GM12878 (cell line): ENCODE data around the gene THRB. TPM values are rescaled to one million over a fixed set of nuclear protein-coding genes. Genes with fewer than 3 reads are reported as not detected.

Experiments used
- ATAC-seq: fragments of 200-7000 bp; cut with Tn5 transposase; 3 replicates; pipeline ENCODE4 v1.9.1; 2020; ENCODE audit warnings: mild to moderate bottlenecking, moderate library complexity
- BruUV-seq: library from RNA; stranded (reverse); fragments of 400-500 nt; replicated peaks from 2 replicates; lab custom pipeline; 2021; lab: Mats Ljungman, UMichigan
- CTCF ChIA-PET: fragments of 300-600 bp; sonication (Branson Sonifier 250); formaldehyde crosslinking; extraction: SDS; loops from one replicate; lab custom pipeline; 2021; ENCODE audit warnings: inconsistent platforms; lab: Yijun Ruan, JAX
- POLR2A ChIA-PET: fragments of 350-600 bp; formaldehyde crosslinking; extraction: SDS; loops from one replicate; lab custom pipeline; 2021; ENCODE audit warnings: inconsistent platforms; lab: Charles Lee
- RAD21 ChIA-PET: fragments of 300-600 bp; sonication (Branson Sonifier 250); formaldehyde crosslinking; loops from one replicate; lab custom pipeline; 2023; ENCODE audit warnings: antibody characterized with exemption; ENCODE audit not compliant: unreplicated experiment; lab: Charles Lee
- SMC1A ChIA-PET: fragments of 300-600 bp; sonication (Branson Sonifier 250); formaldehyde crosslinking; loops from one replicate; lab custom pipeline; 2023; ENCODE audit not compliant: unreplicated experiment, uncharacterized antibody; lab: Charles Lee
- DNase-seq: peaks from one replicate; pipeline ENCODE4 v3.0.0-alpha.2; 2011; ENCODE audit warnings: low read depth, low spot score
- FAIRE-seq: peaks from 3 replicates; lab custom pipeline; 2011; peaks lifted over from hg19 to GRCh38; lab: Jason Lieb, UNC
- H2AFZ ChIP-seq: 2 replicates; pipeline ENCODE4 v1.6.0; 2011; ENCODE audit warnings: low read depth, low read length, control low read depth; ENCODE audit not compliant: control insufficient read depth
- H3K27ac ChIP-seq: 2 replicates; pipeline ENCODE4 v1.5.1; 2011; ENCODE audit warnings: control low read depth; ENCODE audit not compliant: control insufficient read depth, insufficient read depth
- H3K27me3 ChIP-seq, 2 experiments: replicated peaks in 1 of 2; 2 replicates each; pipeline versions ENCODE4 v1.6.0 to v1.6.1; 2011; ENCODE audit warnings: low read length in 1 of 2; ENCODE audit not compliant: control insufficient read depth in 2 of 2, insufficient read depth in 2 of 2
- H3K36me3 ChIP-seq, 2 experiments: 2 replicates each; pipeline ENCODE4 v1.5.1; 2011; ENCODE audit warnings: low read length in 1 of 2; ENCODE audit not compliant: control insufficient read depth in 2 of 2, insufficient read depth in 2 of 2
- H3K4me1 ChIP-seq: 2 replicates; pipeline ENCODE4 v1.6.1; 2011; ENCODE audit warnings: mild to moderate bottlenecking, low read length, moderate library complexity, mixed read lengths; ENCODE audit not compliant: control insufficient read depth, insufficient read depth
- H3K4me2 ChIP-seq: 2 replicates; pipeline ENCODE4 v1.6.0; 2011; ENCODE audit warnings: control low read depth; ENCODE audit not compliant: control insufficient read depth, insufficient read depth
- H3K4me3 ChIP-seq: fragments of 200-600 bp; sonication (generic); 2 replicates; pipeline ENCODE4 v1.5.1; 2016
- H3K79me2 ChIP-seq: 2 replicates; pipeline ENCODE4 v1.6.0; 2011; ENCODE audit warnings: low read length; ENCODE audit not compliant: control insufficient read depth, insufficient read depth
- H3K9ac ChIP-seq: 2 replicates; pipeline ENCODE4 v1.8.0; 2011; ENCODE audit warnings: low read length, control low read depth, mixed read lengths; ENCODE audit not compliant: control insufficient read depth, insufficient read depth
- H3K9me3 ChIP-seq: replicated peaks from 3 replicates; pipeline ENCODE4 v1.5.1; 2011; ENCODE audit warnings: mild to moderate bottlenecking, low read length; ENCODE audit not compliant: control insufficient read depth, insufficient read depth
- H4K20me1 ChIP-seq: 2 replicates; pipeline ENCODE4 v1.6.0; 2011; ENCODE audit not compliant: control insufficient read depth, insufficient read depth
- JUND ChIP-seq: IDR thresholded peaks from 2 replicates; pipeline ENCODE4 v1.6.1; 2012; ENCODE audit warnings: low read depth, mild to moderate bottlenecking, low read length, improper control_type of control experiment, moderate library complexity
- MXI1 ChIP-seq: fragments of 150-350 bp; IDR thresholded peaks from 2 replicates; pipeline ENCODE4 v1.6.1; 2011; ENCODE audit warnings: low read depth, mild to moderate bottlenecking, inconsistent platforms, low read length, improper control_type of control experiment
- NFXL1 ChIP-seq: fragments of 450-650 bp; IDR thresholded peaks from 2 replicates; pipeline ENCODE4 v1.6.1; 2017; ENCODE audit warnings: antibody characterized with exemption, mild to moderate bottlenecking, borderline replicate concordance
- RELA ChIP-seq: fragments of 450-650 bp; IDR thresholded peaks from 2 replicates; pipeline ENCODE4 v1.8.0; 2014; ENCODE audit warnings: borderline replicate concordance; ENCODE audit not compliant: partially characterized antibody
- RFX5 ChIP-seq: IDR thresholded peaks from 2 replicates; pipeline ENCODE4 v1.6.1; 2011; ENCODE audit warnings: low read depth, low read length, improper control_type of control experiment
- SIX5 ChIP-seq: IDR thresholded peaks from 2 replicates; pipeline ENCODE4 v1.6.1; 2011; ENCODE audit warnings: mild to moderate bottlenecking, low read depth, low read length, moderate library complexity; ENCODE audit not compliant: severe bottlenecking
- SMAD5 ChIP-seq: IDR thresholded peaks from 2 replicates; pipeline ENCODE4 v1.6.1; 2016; ENCODE audit warnings: antibody characterized with exemption, low read depth
- SPI1 ChIP-seq: IDR thresholded peaks from 2 replicates; pipeline ENCODE4 v1.6.1; 2011; ENCODE audit warnings: low read depth, mild to moderate bottlenecking, low read length, moderate library complexity, borderline replicate concordance; ENCODE audit not compliant: insufficient read depth
- SREBF2 ChIP-seq: IDR thresholded peaks from 2 replicates; pipeline ENCODE4 v1.6.1; 2012; ENCODE audit warnings: mild to moderate bottlenecking, low read length
- SRF ChIP-seq, 2 experiments: IDR thresholded peaks; 2 replicates each; pipeline ENCODE4 v1.6.1; 2011; ENCODE audit warnings: low read depth in 2 of 2, low read length in 2 of 2, mild to moderate bottlenecking in 1 of 2, moderate library complexity in 1 of 2
- WGBS: methylation state at CpG from one replicate; pipeline ENCODE4 v1.1.6; 2016; ENCODE audit warnings: low lambda C conversion rate; ENCODE audit not compliant: insufficient replicate concordance, insufficient coverage; ENCODE audit errors: missing lambda C conversion rate; 5-methylcytosine and 5-hydroxymethylcytosine counted together
- in situ Hi-C: fragments of 300-500 bp; cut with MboI; formaldehyde crosslinking; loops from 9 replicates; pipeline ENCODE4 v1.14.3; 2018; ENCODE audit warnings: mixed read lengths
- intact Hi-C: fragments of 100-400 bp; cut with micrococcal nuclease; formaldehyde crosslinking; loops from one replicate; pipeline ENCODE4 v1.14.2; 2022; ENCODE audit not compliant: unreplicated experiment
- polyA plus RNA-seq, 11 experiments: library from polyadenylated mRNA; depleted of rRNA in 4 of 11; unstranded in 6 of 11; stranded (reverse) in 5 of 11; fragments of >200 nt; fragmentation: Nextera tagmentation in 4 of 11; fragmentation: Illumina TruSeq in 1 of 11; extraction: Ambion mirVana in 4 of 11; extraction: Trizol in 1 of 11; gene quantifications; 1 replicate in 1 of 11; 2 replicates in 10 of 11; pipeline versions ENCODE4 v1.2.1 to v1.2.3, GENCODE V29; 2011 to 2016; ENCODE audit warnings: inconsistent platforms in 2 of 11, missing spikeins in 2 of 11, low read depth in 1 of 11
- total RNA-seq, 4 experiments: library from RNA; depleted of rRNA in 3 of 4; stranded (reverse); fragments of >200 nt in 3 of 4; fragmentation: Illumina TruSeq in 1 of 4; extraction: Trizol in 1 of 4; gene quantifications; 2 replicates each; pipeline versions ENCODE4 v1.2.1 to v1.2.3, GENCODE V29; 2013 to 2021

Gene THRB
- total and polyA plus RNA-seq, 10 of the 15 experiments (the other 5 are each of a cell fraction or from before 2014, with no cell fraction given) = 0.05 TPM; not detected in 9

GRCh38 chr3:24492971-24493551 is 1.6 kb downstream of the THRB start:
- Histone ChIP-seq H2AFZ (no peak overlapping the region), H3K9me3 (no peaks in the 10 kb centered on the region), H3K36me3 (no peaks in the 10 kb centered on the region), H3K27ac (no peak overlapping the region), H3K27me3 (peaks cover 5 to 23% of the 10 kb centered on the region in 2 experiments), H3K79me2 (no peaks in the 10 kb centered on the region), H3K4me1 (no peaks in the 10 kb centered on the region), H3K4me3 (no peak overlapping the region)
- DNase-seq = no peak
- RAD21 ChIA-PET = no interaction called here
- in situ Hi-C loops (no loop called here), intact Hi-C loops (no loop called here)
- POLR2A ChIA-PET = no interaction called here
- SMC1A ChIA-PET = no interaction called here
- WGBS = 1% methylated on average over 4 of the region's 4 CpGs
- CTCF ChIA-PET = no interaction called here
- TF ChIP-seq RFX5 = no peak
- no peak for TF ChIP-seq NFXL1
- TF ChIP-seq SRF (IDR thresholded peaks at IDR 0.05; ENCODE audit: low read depth in 2 of 2, low read length in 2 of 2) = no peak
- TF ChIP-seq SPI1 = no peak
- TF ChIP-seq MXI1 = no peak
- TF ChIP-seq SMAD5 = no peak
- no peak for TF ChIP-seq SIX5
- TF ChIP-seq JUND = no peak
- no peak for TF ChIP-seq SREBF2
- no peak for TF ChIP-seq RELA
- TF ChIP-seq, all 136 proteins: peak for 0
- ATAC-seq = no peak
- no peak overlapping the region for H3K9ac ChIP-seq
- no TSS peak for BruUV-seq
- no peak overlapping the region for H3K4me2 ChIP-seq
- no peak for FAIRE-seq
- no peaks in the 10 kb centered on the region for H4K20me1 ChIP-seq
